ENCODE data around the gene ARNT2. TPM values are rescaled to one million over a fixed set of nuclear protein-coding genes. Genes with fewer than 3 reads are reported as not detected.

Gene ARNT2
- total and polyA plus RNA-seq, 10 of the 15 experiments (the other 5 are each of a cell fraction or from before 2014, with no cell fraction given), result 0.07 to 0.49 (median 0.09) TPM; not detected in 6

DNA sequence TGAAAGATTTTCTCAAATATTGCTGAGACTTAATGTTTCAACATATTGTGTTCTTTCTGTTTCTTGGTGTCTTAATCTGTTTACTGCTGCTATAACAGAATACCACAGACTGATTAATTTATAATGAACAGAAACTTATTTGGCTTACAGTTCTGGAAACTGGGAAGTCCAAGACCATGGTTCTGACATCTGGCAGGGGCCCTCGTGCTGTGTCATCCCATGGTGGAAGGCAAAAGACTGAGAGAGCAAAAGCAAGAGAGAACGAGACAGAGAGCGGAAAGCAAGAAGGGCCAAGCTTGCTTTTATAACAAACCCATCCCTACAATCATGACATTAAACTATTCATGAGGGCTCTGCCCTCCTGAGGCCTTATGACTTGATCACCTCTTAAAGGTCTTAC, 88.7 kb downstream of the ARNT2 start:
- ChIA-PET SMC1A (ENCODE audit: uncharacterized antibody, unreplicated experiment) (interaction anchor here (1.5 kb wide), 1 partner anchor 11 kb away, joined by 4 read pairs; no protein-coding TSS in a partner anchor), CTCF (no interaction called here), RAD21 (ENCODE audit: unreplicated experiment) (no interaction called here), POLR2A (no interaction called here)
- peaks cover 0 to 2% of the 10 kb centered on the region in 2 experiments; a peak in 2 of 4 replicates for H3K27me3 ChIP-seq (replicated peaks in 1 of 2; ENCODE audit: control insufficient read depth in 2 of 2, insufficient read depth in 2 of 2, low read length in 1 of 2)
- no peaks in the 10 kb centered on the region for H3K4me1 ChIP-seq (ENCODE audit: control insufficient read depth, insufficient read depth, low read length)
- H3K36me3 ChIP-seq (ENCODE audit: control insufficient read depth in 2 of 2, insufficient read depth in 2 of 2, low read length in 1 of 2), result no peaks in the 10 kb centered on the region
- H3K9me3 ChIP-seq (replicated peaks; ENCODE audit: control insufficient read depth, insufficient read depth, low read length), result no peaks in the 10 kb centered on the region
- intact Hi-C loops (cut with micrococcal nuclease; ENCODE audit: unreplicated experiment), result no loop called here
- no peak for TF ChIP-seq BACH1 (IDR thresholded peaks at IDR 0.05; ENCODE audit: borderline replicate concordance)
- TF ChIP-seq HDGF (IDR thresholded peaks at IDR 0.05), result no peak
- TF ChIP-seq SRF (IDR thresholded peaks at IDR 0.05; ENCODE audit: low read depth in 2 of 2, low read length in 2 of 2), result no peak
- no peak overlapping the region for H3K9ac ChIP-seq (ENCODE audit: control insufficient read depth, insufficient read depth, low read length)
- no peak overlapping the region for H3K4me2 ChIP-seq (ENCODE audit: control insufficient read depth, insufficient read depth)
- no peak overlapping the region for H3K27ac ChIP-seq (ENCODE audit: control insufficient read depth, insufficient read depth)
- no peak overlapping the region for H3K4me3 ChIP-seq
- H3K79me2 ChIP-seq (ENCODE audit: control insufficient read depth, insufficient read depth, low read length), result no peaks in the 10 kb centered on the region
- DNase-seq (ENCODE audit: low read depth, low spot score) (no peak), FAIRE-seq (no peak), ATAC-seq (no peak)
- H4K20me1 ChIP-seq (ENCODE audit: control insufficient read depth, insufficient read depth), result no peaks in the 10 kb centered on the region
- WGBS (ENCODE audit: insufficient coverage, insufficient replicate concordance, low lambda C conversion rate, missing lambda C conversion rate), result 24% methylated on average over 3 of the region's 3 CpGs
- no TSS peak for BruUV-seq (replicated peaks)
- no peak overlapping the region for H2AFZ ChIP-seq (ENCODE audit: control insufficient read depth, low read depth, low read length)
- in situ Hi-C loops (cut with MboI), result no loop called here

GRCh38 chr15:80494351-80494751, 90.2 kb downstream of the ARNT2 start:
- Histone ChIP-seq H3K79me2 (ENCODE audit: control insufficient read depth, insufficient read depth, low read length) (no peaks in the 10 kb centered on the region), H3K36me3 (ENCODE audit: control insufficient read depth in 2 of 2, insufficient read depth in 2 of 2, low read length in 1 of 2) (no peaks in the 10 kb centered on the region), H3K9ac (ENCODE audit: control insufficient read depth, insufficient read depth, low read length) (no peak overlapping the region), H3K4me3 (no peak overlapping the region), H3K4me2 (ENCODE audit: control insufficient read depth, insufficient read depth) (no peak overlapping the region), H3K27me3 (replicated peaks in 1 of 2; ENCODE audit: control insufficient read depth in 2 of 2, insufficient read depth in 2 of 2, low read length in 1 of 2) (no peaks in the 10 kb centered on the region; a peak in 1 of 4 replicates), H2AFZ (ENCODE audit: control insufficient read depth, low read depth, low read length) (no peak overlapping the region), H3K9me3 (replicated peaks; ENCODE audit: control insufficient read depth, insufficient read depth, low read length) (no peaks in the 10 kb centered on the region), H3K4me1 (ENCODE audit: control insufficient read depth, insufficient read depth, low read length) (no peaks in the 10 kb centered on the region), H3K27ac (ENCODE audit: control insufficient read depth, insufficient read depth) (no peak overlapping the region), H4K20me1 (ENCODE audit: control insufficient read depth, insufficient read depth) (no peaks in the 10 kb centered on the region)
- ChIA-PET RAD21 (ENCODE audit: unreplicated experiment) (no interaction called here), SMC1A (ENCODE audit: uncharacterized antibody, unreplicated experiment) (no interaction called here), CTCF (no interaction called here), POLR2A (no interaction called here)
- ATAC-seq (no peak), DNase-seq (ENCODE audit: low read depth, low spot score) (no peak), FAIRE-seq (no peak)
- 22% methylated on average over 5 of the region's 5 CpGs for WGBS (ENCODE audit: insufficient coverage, insufficient replicate concordance, low lambda C conversion rate, missing lambda C conversion rate)
- no TSS peak for BruUV-seq (replicated peaks)
- intact Hi-C loops (cut with micrococcal nuclease; ENCODE audit: unreplicated experiment) (no loop called here), in situ Hi-C loops (cut with MboI) (no loop called here)
- TF ChIP-seq FOXM1 (IDR thresholded peaks at IDR 0.05; ENCODE audit: low read depth, low read length) (no peak), CBX5 (IDR thresholded peaks at IDR 0.05; ENCODE audit: low read depth) (no peak), SMAD5 (IDR thresholded peaks at IDR 0.05; ENCODE audit: low read depth) (no peak), RUNX3 (IDR thresholded peaks at IDR 0.05; ENCODE audit: low read length) (no peak), IRF5 (IDR thresholded peaks at IDR 0.05; ENCODE audit: borderline replicate concordance) (no peak), KLF5 (IDR thresholded peaks at IDR 0.05; ENCODE audit: partially characterized antibody) (no peak), RELA (IDR thresholded peaks at IDR 0.05; ENCODE audit: borderline replicate concordance, partially characterized antibody) (no peak), ESRRA (IDR thresholded peaks at IDR 0.05; ENCODE audit: low read length) (no peak), MTA3 (IDR thresholded peaks at IDR 0.05; ENCODE audit: borderline replicate concordance, low read length) (no peak), MYC (IDR thresholded peaks at IDR 0.05; ENCODE audit: insufficient read depth, insufficient read length, insufficient replicate concordance, low read length, severe bottlenecking) (no peak), TARDBP (IDR thresholded peaks at IDR 0.05; ENCODE audit: borderline replicate concordance) (no peak)
- TF ChIP-seq, protein P1, sequence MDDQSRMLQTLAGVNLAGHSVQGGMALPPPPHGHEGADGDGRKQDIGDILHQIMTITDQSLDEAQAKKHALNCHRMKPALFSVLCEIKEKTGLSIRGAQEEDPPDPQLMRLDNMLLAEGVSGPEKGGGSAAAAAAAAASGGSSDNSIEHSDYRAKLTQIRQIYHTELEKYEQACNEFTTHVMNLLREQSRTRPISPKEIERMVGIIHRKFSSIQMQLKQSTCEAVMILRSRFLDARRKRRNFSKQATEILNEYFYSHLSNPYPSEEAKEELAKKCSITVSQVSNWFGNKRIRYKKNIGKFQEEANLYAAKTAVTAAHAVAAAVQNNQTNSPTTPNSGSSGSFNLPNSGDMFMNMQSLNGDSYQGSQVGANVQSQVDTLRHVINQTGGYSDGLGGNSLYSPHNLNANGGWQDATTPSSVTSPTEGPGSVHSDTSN (IDR thresholded peaks at IDR 0.05; ENCODE audit: insufficient replicate concordance, low read depth, low read length), result no peak
- TF ChIP-seq, protein P2, sequence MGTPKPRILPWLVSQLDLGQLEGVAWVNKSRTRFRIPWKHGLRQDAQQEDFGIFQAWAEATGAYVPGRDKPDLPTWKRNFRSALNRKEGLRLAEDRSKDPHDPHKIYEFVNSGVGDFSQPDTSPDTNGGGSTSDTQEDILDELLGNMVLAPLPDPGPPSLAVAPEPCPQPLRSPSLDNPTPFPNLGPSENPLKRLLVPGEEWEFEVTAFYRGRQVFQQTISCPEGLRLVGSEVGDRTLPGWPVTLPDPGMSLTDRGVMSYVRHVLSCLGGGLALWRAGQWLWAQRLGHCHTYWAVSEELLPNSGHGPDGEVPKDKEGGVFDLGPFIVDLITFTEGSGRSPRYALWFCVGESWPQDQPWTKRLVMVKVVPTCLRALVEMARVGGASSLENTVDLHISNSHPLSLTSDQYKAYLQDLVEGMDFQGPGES (IDR thresholded peaks at IDR 0.05), result no peak

Data from GM12878 (cell line).